Spinal cord (tissue), 10 donors: ENCODE results near the gene KNSTRN. TPM values are rescaled to one million over a fixed set of nuclear protein-coding genes. Genes with fewer than 3 reads are reported as not detected.

Experiments
- DNase-seq, 6 donors: peaks; one replicate each; pipeline versions ENCODE4 v3.0.0 to v3.0.0-alpha.2; 2013 to 2015; ENCODE audit warnings: low spot score in 6 of 6, low read depth in 4 of 6
- H3K27ac ChIP-seq: one replicate; pipeline ENCODE4 v1.5.1; 2013; ENCODE audit warnings: low read depth, low read length, control low read depth
- H3K27me3 ChIP-seq: one replicate; pipeline ENCODE4 v1.6.1; 2013; ENCODE audit warnings: low read length; ENCODE audit not compliant: control insufficient read depth, insufficient read depth
- H3K36me3 ChIP-seq: one replicate; pipeline ENCODE4 v1.6.1; 2013; ENCODE audit warnings: low read length; ENCODE audit not compliant: control insufficient read depth, insufficient read depth
- H3K4me1 ChIP-seq: one replicate; pipeline ENCODE4 v1.6.1; 2013; ENCODE audit warnings: low read length; ENCODE audit not compliant: control insufficient read depth, insufficient read depth
- H3K4me3 ChIP-seq: one replicate; pipeline ENCODE4 v1.5.1; 2013; ENCODE audit warnings: low read depth, low read length, control low read depth
- H3K9me3 ChIP-seq: one replicate; pipeline ENCODE4 v1.6.1; 2013; ENCODE audit warnings: low read length; ENCODE audit not compliant: control insufficient read depth, insufficient read depth
- WGBS: methylation state at CpG from one replicate; pipeline ENCODE4 v1.1.5; 2013; ENCODE audit warnings: missing lambda C conversion rate; ENCODE audit not compliant: insufficient coverage; 5-methylcytosine and 5-hydroxymethylcytosine counted together
- long read RNA-seq, 4 donors: transcript quantifications; one replicate each; lab custom pipeline, GENCODE V29; 2026
- polyA plus RNA-seq, 2 donors: library from polyadenylated mRNA; unstranded; fragments of 120-200 nt; gene quantifications; one replicate each; pipeline ENCODE4 v1.2.1, GENCODE V29; 2013; ENCODE audit not compliant: insufficient read length in 2 of 2
- total RNA-seq, 2 donors: library from RNA; depleted of rRNA in 1 of 2; stranded (reverse); fragments of 120-200 nt in 1 of 2; fragments of >200 nt in 1 of 2; gene quantifications; one replicate each; pipeline versions ENCODE4 v1.2.3 to v1.2.4, GENCODE V29; 2013 to 2014
- donor health status: healthy.

The KNSTRN gene, protein sequence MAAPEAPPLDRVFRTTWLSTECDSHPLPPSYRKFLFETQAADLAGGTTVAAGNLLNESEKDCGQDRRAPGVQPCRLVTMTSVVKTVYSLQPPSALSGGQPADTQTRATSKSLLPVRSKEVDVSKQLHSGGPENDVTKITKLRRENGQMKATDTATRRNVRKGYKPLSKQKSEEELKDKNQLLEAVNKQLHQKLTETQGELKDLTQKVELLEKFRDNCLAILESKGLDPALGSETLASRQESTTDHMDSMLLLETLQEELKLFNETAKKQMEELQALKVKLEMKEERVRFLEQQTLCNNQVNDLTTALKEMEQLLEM
- total RNA-seq (10 to 100 TPM; 30.1 to 30.9 TPM), polyA plus RNA-seq (10 to 100 TPM; 33.9 to 36.2 TPM)
- long read RNA-seq, donor 1, transcript KNSTRN-201 (9 exons, 1,714 nt): major isoform, 14 of 15 reads
- long read RNA-seq, donor 1, partial matches to known transcripts: 0 of 15 reads
- long read RNA-seq, donor 1, other reads (novel, unspliced or antisense): 0 of 15 reads
- long read RNA-seq, donor 2, partial matches to known transcripts: 0 of 5 reads
- long read RNA-seq, donor 2, other reads (novel, unspliced or antisense): 0 of 5 reads
- long read RNA-seq, donor 3, partial matches to known transcripts: 0 of 4 reads
- long read RNA-seq, donor 3, other reads (novel, unspliced or antisense): 0 of 4 reads
- long read RNA-seq, donor 4, transcript KNSTRN-201 (9 exons, 1,714 nt): major isoform, 11 of 16 reads
- long read RNA-seq, donor 4, partial matches to known transcripts: 0 of 16 reads
- long read RNA-seq, donor 4, other reads (novel, unspliced or antisense): 0 of 16 reads

DNA sequence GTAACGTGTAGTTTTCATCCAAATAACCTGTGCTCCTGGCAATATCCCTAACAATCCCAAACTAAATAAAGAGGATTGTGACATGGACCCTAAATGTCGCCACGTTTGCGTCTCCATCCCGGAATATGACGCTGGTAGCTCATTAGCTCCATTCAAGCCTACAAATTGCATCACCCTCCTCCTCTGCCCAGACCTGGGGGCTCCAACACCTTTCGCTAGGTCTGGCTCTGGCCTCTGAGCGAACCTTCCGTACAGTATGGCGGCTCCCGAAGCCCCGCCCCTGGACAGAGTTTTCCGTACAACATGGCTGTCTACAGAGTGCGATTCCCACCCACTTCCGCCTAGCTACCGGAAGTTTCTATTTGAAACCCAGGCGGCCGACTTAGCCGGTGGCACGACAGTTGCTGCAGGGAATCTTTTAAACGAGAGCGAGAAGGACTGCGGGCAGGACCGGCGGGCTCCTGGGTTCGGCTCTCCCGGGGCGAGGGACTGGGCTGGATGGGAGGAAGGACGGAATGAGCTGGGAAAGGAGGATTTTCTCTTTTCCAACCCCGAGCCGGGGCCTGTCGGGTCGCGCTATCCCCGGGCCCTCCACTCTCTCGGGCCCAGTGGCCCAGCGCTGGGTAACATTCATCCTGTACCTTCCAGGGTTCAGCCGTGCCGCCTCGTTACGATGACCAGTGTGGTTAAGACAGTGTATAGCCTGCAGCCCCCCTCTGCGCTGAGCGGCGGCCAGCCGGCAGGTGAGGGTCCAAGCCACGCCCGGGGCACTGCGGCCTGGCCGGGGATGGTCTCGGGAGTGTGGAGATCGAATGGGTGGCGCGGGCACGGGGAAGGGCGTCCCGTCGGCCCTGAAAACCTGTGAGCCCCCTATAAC lies at the start of gene KNSTRN:
Gene KNSTRN, plus strand, starts transcription at position 142 of the 877 bp plus-strand sequence. Its CDS starts 115 bp downstream, at position 257.
- no peak within 1 kb of the TSS for H3K27ac ChIP-seq
- peaks cover 13% of the 10 kb centered on the region for H3K36me3 ChIP-seq
- no peaks in the 10 kb centered on the region for H3K27me3 ChIP-seq
- peak within 1 kb of the TSS; percentile 93 for H3K4me3 ChIP-seq
- H3K9me3 ChIP-seq: no peaks in the 10 kb centered on the region
- 3% methylated on average over 56 of the region's 57 CpGs for WGBS
- H3K4me1 ChIP-seq: peaks cover 12% of the 10 kb centered on the region
- peak in 5 of 6 donors; percentile 85 to 98 (median 90) for DNase-seq

DNA sequence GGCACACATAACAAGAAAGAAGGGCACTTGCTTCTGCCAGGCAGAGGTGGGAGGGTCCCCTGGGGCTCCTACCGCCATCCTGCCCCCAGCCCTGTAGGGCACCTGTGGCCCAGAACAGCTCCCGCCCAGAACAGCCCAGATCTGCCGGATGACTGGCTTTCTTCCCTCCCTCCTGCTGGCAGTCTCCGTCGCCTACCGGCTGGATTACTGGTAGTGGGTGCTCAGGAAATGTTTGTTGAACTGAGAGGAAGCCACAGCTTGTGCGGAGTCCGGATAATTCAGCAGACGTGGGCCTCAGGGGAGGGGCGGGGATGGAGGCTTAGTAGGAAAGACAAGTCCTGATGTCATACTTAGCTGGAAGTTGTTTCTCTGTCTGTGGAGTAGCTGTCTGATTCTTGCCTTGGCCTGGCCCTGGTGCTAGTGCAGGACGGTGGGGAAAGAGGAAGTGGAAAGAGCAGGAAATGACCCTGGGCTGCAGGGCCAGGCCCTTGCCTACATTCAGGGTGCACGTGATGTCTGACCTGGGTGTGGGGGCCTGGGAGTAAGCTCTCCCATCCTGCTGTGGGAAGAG lies 48.5 kb upstream of the KNSTRN start:
- Histone ChIP-seq H3K27me3 (no peaks in the 10 kb centered on the region), H3K4me1 (peaks cover 62% of the 10 kb centered on the region), H3K36me3 (peaks cover 42% of the 10 kb centered on the region), H3K9me3 (no peaks in the 10 kb centered on the region), H3K27ac (peak overlapping the region; percentile 67), H3K4me3 (no peak overlapping the region)
- peak in 1 of 6 donors; percentile 57 for DNase-seq
- WGBS: 60% methylated on average over 12 of the region's 12 CpGs

DNA sequence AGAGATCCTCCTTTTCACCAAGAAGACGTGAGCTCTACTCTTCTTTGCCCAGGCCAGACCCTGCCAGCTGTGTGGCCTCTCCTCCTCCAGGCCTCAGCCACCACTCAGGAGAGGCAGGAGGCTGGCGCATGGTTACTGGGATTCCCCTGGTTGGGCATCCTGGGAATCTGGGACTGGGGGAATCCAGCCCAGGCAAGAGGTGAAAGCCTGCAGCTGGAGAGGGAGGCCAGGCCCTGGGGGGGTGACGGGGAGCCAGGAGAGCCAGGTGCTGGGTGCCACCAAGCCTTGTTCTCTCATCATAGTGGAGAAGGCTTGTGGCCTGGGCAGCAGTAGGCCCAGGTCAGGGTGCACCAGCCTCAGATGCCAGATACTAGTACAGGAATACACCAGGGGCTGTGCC lies 48.0 kb upstream of the KNSTRN start:
- H3K4me3 ChIP-seq: no peak overlapping the region
- 83% methylated on average over 2 of the region's 3 CpGs for WGBS
- DNase-seq: no peak
- peaks cover 42% of the 10 kb centered on the region for H3K36me3 ChIP-seq
- H3K4me1 ChIP-seq: peaks cover 68% of the 10 kb centered on the region
- no peaks in the 10 kb centered on the region for H3K9me3 ChIP-seq
- peak overlapping the region; percentile 67 for H3K27ac ChIP-seq
- H3K27me3 ChIP-seq: no peaks in the 10 kb centered on the region

DNA sequence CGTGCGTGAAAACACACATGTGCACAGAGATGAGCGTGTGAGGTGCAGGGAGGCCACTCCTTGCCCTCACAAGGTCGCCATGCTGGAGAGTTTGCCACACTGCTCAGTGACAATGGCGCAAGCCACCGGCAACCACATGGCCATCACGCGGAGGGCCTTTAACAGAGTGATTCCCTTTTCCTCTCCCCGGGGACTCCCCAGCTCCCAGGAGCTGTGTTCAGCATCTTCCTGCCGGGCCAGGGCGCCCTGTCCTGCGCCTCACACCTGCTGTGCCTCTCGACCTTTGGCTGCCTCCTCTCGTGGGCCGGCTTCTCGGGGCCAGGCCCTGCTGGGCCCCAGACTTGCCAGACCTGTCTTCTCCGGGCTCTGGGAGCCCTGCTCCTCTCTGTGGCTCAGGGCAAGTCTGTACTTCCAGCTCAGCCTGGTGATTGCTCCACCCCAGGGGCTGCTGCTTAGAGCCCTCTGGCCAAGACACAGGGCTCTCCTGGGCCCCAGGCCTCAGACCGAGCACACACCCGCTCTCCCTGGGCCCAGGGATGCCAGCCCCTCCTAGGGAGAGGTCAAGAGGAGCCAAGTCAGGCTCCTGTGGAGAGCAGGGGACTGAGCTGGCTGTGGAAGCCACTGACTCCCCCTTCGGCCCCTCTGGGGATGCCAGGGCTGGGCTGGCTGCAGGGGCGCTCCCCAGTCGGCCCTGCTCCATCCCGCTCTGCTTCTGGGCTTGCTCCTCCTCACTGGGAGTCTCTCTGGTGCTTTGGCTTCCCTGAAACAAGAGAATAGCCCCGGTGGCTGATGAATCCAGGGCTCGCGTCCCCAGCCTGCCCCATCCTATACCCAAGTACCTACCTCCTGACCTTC lies 47.4 kb upstream of the KNSTRN start:
- 83% methylated on average over 25 of the region's 26 CpGs for WGBS
- Histone ChIP-seq H3K4me1 (peaks cover 69% of the 10 kb centered on the region), H3K36me3 (peaks cover 42% of the 10 kb centered on the region), H3K9me3 (no peaks in the 10 kb centered on the region), H3K4me3 (no peak overlapping the region), H3K27me3 (no peaks in the 10 kb centered on the region), H3K27ac (peak overlapping the region; percentile 67)
- DNase-seq: no peak

DNA sequence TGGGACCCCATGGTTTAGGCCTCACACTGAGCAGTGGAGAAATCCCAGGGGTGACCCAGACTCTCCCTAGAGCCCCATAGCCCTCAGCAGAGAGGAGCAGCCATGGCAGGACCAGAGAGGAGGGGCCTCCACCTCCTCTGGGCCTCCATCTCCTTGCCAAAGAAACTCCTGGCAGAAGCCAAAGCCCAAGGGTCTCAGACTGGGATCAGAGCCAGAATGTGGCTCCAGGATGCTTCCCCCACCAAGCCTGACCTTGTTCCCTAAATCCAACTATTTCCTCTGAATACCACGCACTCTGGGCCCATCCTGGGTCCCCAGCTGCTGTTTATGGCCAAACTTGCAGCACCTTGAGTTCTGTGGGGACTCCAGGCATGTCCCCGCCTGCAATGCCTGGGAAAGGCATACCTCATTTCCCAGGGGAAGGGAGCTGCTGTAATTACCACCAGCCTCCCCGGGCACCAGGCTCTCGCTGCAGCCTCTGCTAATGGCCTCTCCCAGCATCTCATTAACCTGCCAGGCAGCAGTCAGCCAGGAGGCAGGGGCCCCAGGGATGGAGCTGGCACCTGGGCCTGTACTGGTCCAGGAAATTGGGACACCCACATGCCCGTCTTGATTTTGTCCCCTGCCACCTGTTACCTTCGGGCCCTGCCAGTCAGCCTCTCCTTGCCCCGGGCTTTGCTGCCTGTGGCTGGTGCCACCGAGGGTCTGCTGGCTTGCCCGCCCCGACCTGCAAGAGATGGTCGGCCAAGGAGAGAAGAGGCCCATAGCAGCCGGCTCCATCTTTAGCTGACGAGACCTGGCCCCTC lies 46.4 kb upstream of the KNSTRN start:
- Histone ChIP-seq H3K36me3 (peaks cover 38% of the 10 kb centered on the region), H3K9me3 (no peaks in the 10 kb centered on the region), H3K27me3 (no peaks in the 10 kb centered on the region), H3K27ac (no peak overlapping the region), H3K4me1 (peaks cover 76% of the 10 kb centered on the region), H3K4me3 (no peak overlapping the region)
- peak in 1 of 6 donors; percentile 51 for DNase-seq
- WGBS: 72% methylated on average over 10 of the region's 13 CpGs

DNA sequence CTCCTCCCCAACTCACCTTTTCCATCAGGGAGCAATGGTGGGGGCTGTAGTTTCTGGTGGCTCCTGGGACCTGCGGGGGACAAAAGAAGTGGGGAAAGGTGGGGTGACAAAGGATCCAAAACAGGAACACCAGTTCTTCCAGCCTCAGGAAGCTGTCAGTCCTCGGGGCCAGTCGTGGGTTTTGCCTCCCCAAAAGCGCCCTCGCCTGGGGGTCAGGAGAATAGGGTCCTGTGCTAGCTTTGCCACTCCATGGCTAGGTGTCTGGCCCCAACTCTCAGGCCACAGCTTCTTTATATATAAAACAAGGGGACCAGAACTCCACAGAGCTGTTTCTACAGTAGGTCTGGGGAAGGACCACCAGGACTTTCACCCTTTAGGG lies 45.8 kb upstream of the KNSTRN start:
- H3K9me3 ChIP-seq: no peaks in the 10 kb centered on the region
- peaks cover 37% of the 10 kb centered on the region for H3K36me3 ChIP-seq
- peaks cover 76% of the 10 kb centered on the region for H3K4me1 ChIP-seq
- H3K27me3 ChIP-seq: no peaks in the 10 kb centered on the region
- H3K27ac ChIP-seq: no peak overlapping the region
- DNase-seq: no peak
- WGBS: 26% methylated on average over 3 of the region's 5 CpGs
- H3K4me3 ChIP-seq: no peak overlapping the region

DNA sequence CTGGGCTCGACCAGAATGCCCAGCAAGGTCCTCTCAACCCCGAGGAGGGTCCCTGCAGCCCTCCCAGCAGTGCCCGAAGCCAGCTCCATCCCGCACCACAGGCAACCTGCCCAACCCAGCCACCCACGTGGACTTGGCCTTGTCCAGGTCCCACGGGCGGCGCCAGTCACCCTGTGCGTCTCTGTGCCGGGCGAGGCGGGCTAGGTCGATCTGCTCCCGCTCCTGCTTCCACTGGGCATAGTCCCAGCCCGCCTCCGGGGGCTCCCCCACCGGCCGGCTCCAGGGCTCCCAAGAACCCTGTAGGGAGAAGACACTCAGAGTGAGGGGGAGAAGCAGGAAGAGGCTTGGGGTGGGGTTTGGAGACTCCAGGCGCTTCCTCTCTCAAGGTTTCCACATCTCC lies 44.9 kb upstream of the KNSTRN start:
- no peak for DNase-seq
- Histone ChIP-seq H3K36me3 (peaks cover 29% of the 10 kb centered on the region), H3K27me3 (no peaks in the 10 kb centered on the region), H3K4me1 (peaks cover 76% of the 10 kb centered on the region), H3K4me3 (no peak overlapping the region), H3K27ac (no peak overlapping the region), H3K9me3 (no peaks in the 10 kb centered on the region)
- WGBS: 62% methylated on average over 11 of the region's 19 CpGs

DNA sequence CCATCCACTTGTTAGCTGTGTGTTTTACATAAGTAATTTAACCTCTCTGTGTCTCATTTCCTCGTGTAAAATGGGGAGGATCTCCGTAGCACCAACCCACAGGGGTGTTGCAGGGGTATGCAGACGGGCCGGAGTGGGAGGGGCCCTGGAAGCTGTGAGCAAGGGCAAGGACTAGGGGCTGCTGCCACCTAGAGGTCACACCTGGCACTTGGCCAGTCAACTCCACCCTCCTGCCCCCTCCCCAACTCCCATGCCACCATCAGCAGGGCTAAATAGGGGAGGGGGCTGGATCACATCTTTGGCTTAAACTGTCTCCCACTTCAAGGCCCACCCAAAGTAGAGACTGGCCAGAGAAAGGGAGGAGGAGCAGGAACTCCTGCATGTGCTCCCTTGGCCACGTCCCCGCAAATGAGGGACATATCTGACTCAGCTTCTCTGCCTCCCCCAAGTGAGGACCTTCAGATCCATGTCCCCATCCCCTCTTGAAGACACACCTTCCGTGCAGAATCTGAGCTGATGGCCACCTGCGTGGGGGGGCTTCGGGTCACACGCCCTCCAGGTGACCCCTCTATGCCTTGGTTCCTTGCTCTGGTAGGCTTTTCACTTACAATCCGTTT lies 44.4 kb upstream of the KNSTRN start:
- Histone ChIP-seq H3K27me3 (no peaks in the 10 kb centered on the region), H3K4me1 (peaks cover 80% of the 10 kb centered on the region), H3K27ac (peak overlapping the region; percentile 98), H3K36me3 (peaks cover 29% of the 10 kb centered on the region), H3K9me3 (no peaks in the 10 kb centered on the region), H3K4me3 (no peak overlapping the region)
- WGBS: 51% methylated on average over 6 of the region's 11 CpGs
- DNase-seq: peak in 2 of 6 donors; percentile 78 to 91
